Keratinocyte (primary cell): ENCODE measurements around the gene APCDD1.

Experiments used
- CTCF ChIP-seq, 3 experiments: IDR thresholded peaks in 1 of 3; conservative IDR thresholded peaks in 1 of 3; optimal IDR thresholded peaks in 1 of 3; 2 replicates in 2 of 3; 3 replicates in 1 of 3; pipeline versions ENCODE3 to v1.5.1; 2011; ENCODE audit warnings: low read length in 3 of 3, mild to moderate bottlenecking in 3 of 3, moderate library complexity in 2 of 3, control low read depth in 1 of 3, inconsistent platforms in 1 of 3; ENCODE audit not compliant: insufficient read depth in 2 of 3; ENCODE audit errors: extremely low read depth in 1 of 3
- EZH2 ChIP-seq: IDR thresholded peaks from one replicate; pipeline ENCODE4 v1.6.1; 2012; ENCODE audit warnings: inconsistent platforms, mild to moderate bottlenecking, low read length, moderate library complexity

DNA sequence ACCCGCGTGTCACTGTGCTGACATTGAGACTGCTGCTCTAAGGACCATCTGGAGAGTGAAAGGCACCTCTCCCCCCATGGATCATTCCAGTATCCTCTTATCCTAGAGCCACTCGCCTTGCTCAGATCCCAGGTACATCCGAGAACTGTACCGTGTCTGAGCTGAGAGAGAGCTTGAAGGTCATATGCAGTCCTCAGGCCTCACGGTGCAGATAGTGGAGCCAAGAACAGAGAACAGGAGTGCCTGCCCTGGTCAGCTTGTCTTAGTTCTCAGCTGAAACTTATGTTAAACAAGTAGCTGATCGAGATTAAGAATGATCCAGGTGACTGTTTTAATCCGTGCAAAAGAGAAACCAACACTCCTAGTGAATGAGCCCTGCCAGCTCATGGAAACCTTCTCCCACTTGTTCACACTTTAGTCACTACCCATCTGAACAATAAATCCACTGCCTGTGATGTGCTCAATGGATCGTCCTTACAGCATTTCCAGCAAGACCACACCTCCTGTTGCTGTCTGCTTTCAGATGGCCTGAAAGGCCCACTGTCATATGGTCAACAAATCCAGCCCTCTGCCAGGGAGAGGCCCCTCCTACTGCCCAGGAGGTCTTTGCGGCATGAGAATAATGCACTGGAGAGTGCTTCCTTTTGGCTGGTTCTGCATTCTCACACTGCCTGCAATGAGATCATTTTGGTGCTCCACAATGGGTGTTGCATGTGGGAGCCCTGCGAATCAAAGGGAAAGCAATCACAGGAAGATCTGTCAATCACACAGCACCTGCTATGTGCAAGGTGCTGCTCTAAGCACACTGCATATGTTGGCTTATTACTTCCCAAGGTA is 43.7 kb upstream of the APCDD1 start:
- TF ChIP-seq CTCF (optimal IDR thresholded peaks at IDR 0.05 in 1 of 3, IDR thresholded peaks at IDR 0.05 in 1 of 3, conservative IDR thresholded peaks at IDR 0.05 in 1 of 3; ENCODE audit: extremely low read depth in 1 of 3, insufficient read depth in 2 of 3, low read length in 3 of 3) (no peak), EZH2 (no peak)
